ENCODE measurements around the gene LY6G5C.

The LY6G5C gene

DNA sequence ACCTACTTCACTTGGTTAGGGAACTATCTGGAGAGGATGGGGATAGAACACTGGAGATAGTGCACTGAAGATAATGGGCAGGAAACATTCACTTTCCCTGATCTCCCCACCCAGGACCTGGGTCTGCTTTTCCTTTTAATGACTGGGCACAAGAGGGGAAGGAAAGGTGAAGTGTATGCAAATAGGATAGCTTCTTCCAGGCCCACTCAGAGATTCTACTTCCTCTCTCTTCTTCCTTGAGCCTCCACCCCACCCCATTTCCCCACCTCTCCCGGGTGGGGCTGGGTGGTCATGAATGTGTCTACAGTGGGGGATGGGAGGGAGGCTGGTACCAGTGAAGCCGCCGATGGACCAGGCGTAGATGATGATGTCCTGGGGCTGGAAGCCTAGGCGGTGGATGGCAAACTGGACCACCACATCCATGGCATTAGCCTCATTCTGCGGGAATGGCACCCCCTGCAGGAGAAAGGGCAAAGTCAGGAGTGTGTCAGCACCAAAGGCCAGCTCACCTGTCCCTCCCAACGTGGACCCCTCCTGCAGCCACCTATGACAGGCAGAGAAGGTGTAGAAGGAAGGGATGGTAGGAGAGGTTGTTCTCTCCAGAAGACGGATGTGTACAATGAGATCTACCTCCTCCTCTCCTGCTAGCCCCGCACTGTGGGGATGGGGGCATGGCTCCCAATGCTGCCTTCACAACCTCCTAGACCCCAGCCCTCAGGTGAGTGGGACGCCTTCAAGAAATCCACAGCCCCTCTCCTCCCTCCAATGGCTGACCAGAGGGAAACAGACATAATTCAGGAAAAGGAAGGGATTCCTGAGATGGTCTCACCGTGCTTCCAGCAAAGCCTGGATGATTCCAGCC is 8.6 kb upstream of the LY6G5C start:
- DNase-seq = no peak

GRCh38 chr6:31687860-31688693 is 7.2 kb upstream of the LY6G5C start:
- DNase-seq = no peak

DNA sequence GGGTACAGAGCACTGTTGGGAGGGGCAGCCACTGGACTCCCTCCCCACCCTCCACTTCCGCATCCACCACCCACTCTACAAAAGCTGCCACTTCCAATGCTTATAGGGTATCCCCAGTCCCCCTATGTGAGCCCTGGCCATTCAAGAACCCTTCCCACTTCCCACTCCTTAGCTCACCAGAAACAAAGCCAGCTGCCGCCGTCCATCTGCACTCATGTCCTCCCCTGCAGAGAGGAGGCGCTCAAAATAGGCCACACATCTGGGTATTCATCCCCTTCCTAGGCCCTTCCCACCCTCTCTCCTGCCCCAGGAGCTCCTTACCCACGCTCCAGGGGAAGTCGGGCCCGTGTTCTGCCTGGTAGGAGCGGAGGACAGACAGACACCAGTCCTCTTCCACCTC is 6.5 kb upstream of the LY6G5C start:
- DNase-seq = no peak

DNA sequence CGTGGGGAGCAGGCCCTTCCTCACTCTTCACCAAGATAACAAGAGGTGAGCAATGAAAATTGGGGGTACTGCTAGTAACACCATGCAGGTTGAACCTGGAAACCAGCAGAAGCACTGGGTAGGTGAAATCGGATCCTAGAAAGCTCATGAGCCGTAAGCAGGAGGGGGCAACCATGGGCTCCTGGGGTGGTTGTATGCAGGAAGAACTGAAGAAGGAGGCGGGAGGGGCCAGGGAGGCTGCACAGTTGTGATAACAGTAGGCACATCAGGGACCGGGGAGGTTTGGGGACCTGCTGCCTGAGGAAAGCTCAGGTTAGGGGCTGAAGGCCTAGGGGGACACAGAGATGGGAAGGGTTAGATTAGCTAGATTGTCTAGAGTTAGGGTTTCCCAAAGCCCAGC is 5.6 kb upstream of the LY6G5C start:
- no peak for DNase-seq

DNA sequence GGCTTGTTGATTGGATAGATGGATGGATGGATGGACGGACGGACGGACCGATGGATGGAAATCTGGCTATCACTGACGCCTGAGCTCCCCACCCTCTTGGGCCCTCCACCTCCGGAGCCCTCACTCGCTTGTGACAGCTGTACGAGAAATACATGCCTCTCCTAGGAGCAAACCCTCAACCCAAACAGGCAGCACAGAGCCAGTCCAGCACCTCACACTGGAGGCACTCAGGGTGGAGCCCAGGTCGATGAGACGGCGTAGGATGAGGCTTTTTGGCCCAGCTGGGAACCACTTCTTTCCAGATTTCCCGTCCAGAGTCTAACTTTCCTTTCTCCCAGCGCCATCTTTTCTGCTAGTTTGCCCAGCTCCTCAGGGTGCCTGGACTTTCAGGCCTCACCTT is 2.7 kb upstream of the LY6G5C start:
- DNase-seq = no peak

GRCh38 chr6:31681135-31681671 is 336 bp upstream of the LY6G5C start:
- peak; percentile 68 for DNase-seq

DNA sequence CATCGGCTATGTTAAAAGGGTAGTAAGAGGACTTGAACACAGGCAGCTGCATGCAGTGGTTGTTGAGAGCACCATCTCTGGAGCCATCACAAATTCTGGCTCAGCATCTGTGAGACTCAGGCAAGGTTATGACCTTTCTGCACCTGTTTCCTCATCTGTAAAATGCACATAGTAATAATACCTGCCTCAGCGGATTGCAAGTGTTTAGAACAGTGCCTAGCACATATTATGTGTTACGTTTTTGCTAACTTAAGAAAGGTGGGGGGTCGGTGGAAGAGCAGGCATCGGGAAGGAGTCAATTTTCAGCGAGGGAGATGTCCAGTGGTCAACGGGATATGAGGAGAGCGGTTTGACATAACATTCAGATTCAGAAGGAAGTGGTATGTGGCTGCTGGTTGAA is 2.9 kb downstream of the LY6G5C start:
- DNase-seq = no peak

DNA sequence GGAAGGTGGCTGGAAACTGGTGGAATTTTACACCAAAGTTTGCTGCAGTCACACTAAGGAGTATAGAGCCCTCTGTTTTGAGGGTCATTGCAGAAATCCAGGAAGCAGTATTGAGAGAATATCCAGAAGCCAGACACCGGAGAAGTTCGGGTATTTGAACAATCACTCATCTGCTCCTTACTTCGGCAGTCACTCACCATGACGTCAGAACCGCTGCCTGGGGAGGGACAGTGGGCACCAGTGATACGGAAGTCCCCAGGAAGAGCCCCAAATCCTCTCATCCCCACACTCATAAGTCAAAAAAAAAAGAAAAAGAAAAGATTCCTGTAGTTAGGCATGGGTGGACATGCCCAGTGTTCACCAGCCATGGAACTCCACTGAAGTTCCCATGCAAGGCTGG is 4.0 kb downstream of the LY6G5C start:
- no peak for DNase-seq

DNA sequence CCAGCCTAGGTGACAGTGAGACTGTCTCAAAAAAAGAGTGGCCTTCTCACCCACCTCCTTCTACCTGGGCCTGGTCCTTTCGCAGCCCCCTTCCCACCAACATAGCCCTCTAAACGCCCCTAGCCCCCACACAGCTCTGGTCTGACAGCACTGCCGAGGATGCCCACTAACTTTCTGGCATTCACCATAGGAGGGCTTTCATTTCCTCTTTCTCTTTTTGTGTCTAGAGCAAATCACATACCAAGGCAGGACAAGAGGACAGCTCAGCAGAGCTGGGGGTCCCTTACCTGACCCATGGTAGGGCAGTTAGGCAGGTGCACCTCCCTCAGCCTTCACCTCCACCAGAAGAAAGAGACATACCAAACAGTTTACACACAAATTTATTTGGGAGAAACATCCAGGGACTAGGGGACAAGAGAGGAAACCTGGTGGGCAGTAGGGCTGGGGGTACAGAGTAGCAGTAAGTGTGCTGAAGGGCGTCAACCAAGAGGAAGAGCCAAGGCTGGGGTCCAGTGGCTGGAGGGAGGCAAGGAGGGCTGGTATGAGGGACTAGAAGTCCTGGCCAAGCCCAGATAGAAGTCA is 4.5 kb downstream of the LY6G5C start:
- no peak for DNase-seq

DNA sequence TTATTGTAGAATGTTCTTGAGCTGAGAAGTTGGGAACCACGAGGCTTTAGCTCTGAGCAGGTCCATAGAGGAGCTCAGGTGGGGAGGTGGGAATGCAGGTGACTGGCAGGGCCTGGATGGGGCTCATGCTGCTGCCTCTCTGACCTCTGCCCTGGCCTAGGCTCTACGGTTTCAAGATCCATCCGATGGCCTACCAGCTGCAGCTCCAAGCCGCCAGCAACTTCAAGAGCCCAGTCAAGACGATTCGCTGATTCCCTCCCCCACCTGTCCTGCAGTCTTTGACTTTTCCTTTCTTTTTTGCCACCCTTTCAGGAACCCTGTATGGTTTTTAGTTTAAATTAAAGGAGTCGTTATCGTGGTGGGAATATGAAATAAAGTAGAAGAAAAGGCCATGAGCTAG is 11.2 kb downstream of the LY6G5C start, which contains the start of gene LY6G5B:
Gene LY6G5B (plus strand): TSS at position 301 of the 400 bp plus-strand sequence. CDS start 975 bp downstream, outside the sequence.
- DNase-seq = no peak

DNA sequence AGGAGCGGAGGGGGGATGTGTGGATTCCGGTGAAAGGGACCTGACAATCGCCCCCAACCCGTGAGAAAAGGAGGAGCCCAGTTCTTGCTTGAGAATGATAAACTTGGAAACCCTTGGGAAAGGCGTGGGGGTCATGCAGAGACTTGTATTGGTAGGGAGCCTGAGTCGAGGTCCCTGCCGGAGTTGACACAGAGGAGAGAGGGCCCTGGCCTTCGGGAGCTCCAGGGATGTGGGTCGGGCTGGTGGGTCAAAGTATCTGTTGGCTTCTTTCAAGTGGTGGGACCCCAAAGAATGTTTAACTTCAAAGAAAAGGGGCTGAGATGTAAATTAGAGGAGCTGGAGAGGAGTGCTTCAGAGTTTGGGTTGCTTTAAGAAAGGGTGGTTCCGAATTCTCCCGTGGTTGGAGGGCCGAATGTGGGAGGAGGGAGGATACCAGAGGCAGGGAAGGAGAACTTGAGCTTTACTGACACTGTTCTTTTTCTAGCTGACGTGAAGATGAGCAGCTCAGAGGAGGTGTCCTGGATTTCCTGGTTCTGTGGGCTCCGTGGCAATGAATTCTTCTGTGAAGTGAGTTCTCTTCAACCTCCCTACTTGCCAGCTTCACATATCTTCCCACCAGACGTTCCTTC is 14.4 kb downstream of the LY6G5C start:
- no peak for DNase-seq

DNA sequence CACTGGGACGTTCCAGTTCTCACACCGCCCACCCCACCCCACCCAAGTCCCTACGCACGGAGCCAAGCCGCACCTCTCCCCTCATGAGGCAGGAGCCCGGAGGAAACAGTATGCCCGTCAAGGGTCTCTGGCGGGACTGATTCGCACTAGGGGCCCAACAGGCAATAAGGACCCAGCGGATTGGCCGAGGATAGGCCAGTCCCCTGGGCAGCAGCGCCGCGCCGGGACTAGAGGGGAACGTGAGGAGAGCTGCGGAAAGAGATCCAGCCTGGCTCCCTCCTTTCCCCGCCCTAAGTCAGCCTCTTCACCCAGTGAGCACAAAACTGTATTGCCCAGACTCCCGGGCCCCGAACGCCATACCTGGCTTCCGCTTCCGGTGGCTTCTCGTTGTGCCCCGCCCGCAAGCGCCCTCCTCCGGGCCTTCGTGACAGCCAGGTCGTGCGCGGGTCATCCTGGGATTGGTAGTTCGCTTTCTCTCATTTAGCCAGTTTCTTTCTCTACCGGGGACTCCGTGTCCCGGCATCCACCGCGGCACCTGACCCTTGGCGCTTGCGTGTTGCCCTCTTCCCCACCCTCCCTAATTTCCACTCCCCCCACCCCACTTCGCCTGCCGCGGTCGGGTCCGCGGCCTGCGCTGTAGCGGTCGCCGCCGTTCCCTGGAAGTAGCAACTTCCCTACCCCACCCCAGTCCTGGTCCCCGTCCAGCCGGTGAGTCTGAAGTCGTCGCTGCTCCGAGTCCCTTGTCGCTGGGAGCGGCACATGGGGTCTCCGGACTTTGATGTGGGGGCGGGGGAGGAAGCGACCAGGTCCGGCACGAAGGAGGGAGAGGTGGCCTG is 15.1 kb downstream of the LY6G5C start, which contains the start of gene CSNK2B:
Gene CSNK2B (plus strand): TSS at position 580 of the 836 bp plus-strand sequence. CDS start 752 bp downstream, outside the sequence.
- DNase-seq = peak; percentile 99

- peak; percentile 91 for DNase-seq
Measured at GRCh38 chr6:31664790-31665500, 15.9 kb downstream of the LY6G5C start, which contains the start of gene GPANK1. GPANK1 (minus strand) TSS chr6:31664997; CDS start chr6:31664478, 519 bp downstream.

DNA sequence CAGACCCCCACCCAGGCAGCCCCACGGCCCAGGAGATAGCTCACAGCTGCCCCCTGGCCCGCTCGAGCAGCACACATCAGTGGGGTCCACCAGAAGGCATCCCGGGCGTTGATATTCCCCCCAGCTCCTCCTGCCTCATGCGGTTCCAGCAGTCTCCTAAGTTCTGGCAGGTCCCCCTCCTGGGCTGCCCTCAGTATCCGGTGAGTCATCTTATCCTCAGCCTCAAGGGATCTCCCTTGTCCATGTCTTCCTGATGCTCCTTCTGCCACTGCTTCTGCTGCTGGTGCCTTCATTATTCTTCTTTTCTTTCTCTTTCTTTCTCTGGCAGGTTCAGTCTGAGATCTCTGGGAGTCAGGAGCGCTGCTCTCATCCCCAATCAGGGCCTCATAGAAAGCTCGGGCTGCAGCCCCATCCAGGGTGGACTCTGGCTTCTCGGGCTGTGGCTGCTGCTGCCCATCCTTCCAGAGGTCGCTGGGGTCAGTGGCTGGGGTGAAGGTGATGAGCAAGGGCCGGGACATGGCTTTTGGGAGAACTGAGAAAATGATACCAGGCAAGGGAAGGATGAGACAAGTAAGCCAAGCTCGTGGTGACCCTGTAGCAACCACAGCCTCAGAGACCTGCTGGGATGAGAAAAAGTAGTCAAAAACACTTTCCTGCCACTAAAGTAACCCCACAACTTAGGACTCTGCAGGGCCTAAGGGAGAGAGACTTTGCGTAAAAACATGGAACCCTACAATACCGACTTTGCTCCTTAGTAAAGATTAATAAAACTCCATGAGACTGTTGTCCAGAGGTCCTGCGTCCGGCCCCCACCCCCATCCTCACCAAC is 16.7 kb downstream of the LY6G5C start:
- no peak for DNase-seq

- DNase-seq = no peak
Measured at GRCh38 chr6:31663126-31663960, 17.5 kb downstream of the LY6G5C start.

DNA sequence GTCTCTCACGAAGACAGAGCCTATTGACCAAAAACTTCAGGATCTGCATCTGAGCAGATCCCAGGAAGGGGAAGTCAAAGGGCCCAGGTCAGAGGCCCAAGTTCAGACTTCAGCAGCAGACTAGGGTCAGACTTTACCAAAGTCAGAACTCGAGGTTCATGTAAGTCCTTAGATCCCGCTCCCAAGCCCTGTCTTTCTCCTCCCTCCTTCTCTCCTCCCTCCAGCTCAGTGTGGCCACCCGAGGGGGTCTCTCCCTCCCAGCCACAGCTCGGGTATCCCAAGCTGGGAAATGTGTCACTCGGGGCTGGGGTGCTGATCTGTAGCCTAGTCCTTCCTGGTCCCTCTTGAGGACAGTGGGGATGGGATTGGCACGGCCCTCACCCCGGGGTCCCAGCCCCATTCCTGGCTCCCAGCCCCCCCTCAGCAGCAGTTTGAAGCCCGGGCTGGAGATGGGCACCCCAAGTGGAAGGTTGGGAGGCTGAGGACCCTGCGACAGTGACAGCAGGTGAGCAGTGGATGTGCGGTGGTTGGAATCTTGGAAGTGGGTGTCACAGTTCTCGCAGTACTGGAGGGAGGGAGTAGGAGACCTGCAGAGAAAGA is 18.6 kb downstream of the LY6G5C start:
- DNase-seq = no peak

GRCh38 chr6:31661262-31662123 is 19.4 kb downstream of the LY6G5C start:
- no peak for DNase-seq
